Choroid plexus epithelial cell (primary cell): ENCODE data around the gene ARL15.
"Not testable (repeated sequence)": the region's sequence is repeated elsewhere in the genome, so short reads cannot be mapped to it uniquely, and the experiment has no call there.

Experiments
- DNase-seq: peaks from one replicate; pipeline ENCODE4 v3.0.0-alpha.2; 2010; ENCODE audit warnings: low read depth
- H3K4me3 ChIP-seq: 2 replicates; pipeline ENCODE4 v1.5.1; 2011; ENCODE audit warnings: low read depth, mild to moderate bottlenecking, control low read depth, low read length, moderate library complexity
- CTCF ChIP-seq: conservative IDR thresholded peaks from 2 replicates; pipeline ENCODE4 v1.5.1; 2011; ENCODE audit warnings: low read depth, mild to moderate bottlenecking, control low read depth, inconsistent platforms, low read length, moderate library complexity

Gene ARL15

GRCh38 chr5:54310433-54311175, at the start of gene ARL15:
TSS of gene ARL15 (minus strand) at chr5:54310573.
- TF ChIP-seq CTCF: no peak
- peak; percentile 98 for DNase-seq
- peak within 1 kb of the TSS; percentile 89 for H3K4me3 ChIP-seq

GRCh38 chr5:54360089-54360488, 49.7 kb upstream of the ARL15 start:
- H3K4me3 ChIP-seq: no peak overlapping the region
- DNase-seq: peak; percentile 13
- TF ChIP-seq CTCF: no peak

GRCh38 chr5:54357408-54358058, 47.2 kb upstream of the ARL15 start:
- no peak for TF ChIP-seq CTCF
- no peak overlapping the region for H3K4me3 ChIP-seq
- no peak for DNase-seq

GRCh38 chr5:54353933-54354564, 43.7 kb upstream of the ARL15 start:
- H3K4me3 ChIP-seq, DNase-seq: not testable (repeated sequence)

- H3K4me3 ChIP-seq, DNase-seq: not testable (repeated sequence)
Observed at GRCh38 chr5:54352580-54352979, 42.2 kb upstream of the ARL15 start.

GRCh38 chr5:54347221-54347865, 37.0 kb upstream of the ARL15 start:
- no peak for DNase-seq
- no peak for TF ChIP-seq CTCF
- H3K4me3 ChIP-seq: no peak overlapping the region

- no peak for DNase-seq
- H3K4me3 ChIP-seq: no peak overlapping the region
- no peak for TF ChIP-seq CTCF
Observed at GRCh38 chr5:54344653-54345052, 34.3 kb upstream of the ARL15 start.
